Activated T-helper 2 cell treated with anti-CD3 and anti-CD28 coated beads, Interferon-gamma antibody, Interleukin-2, Interleukin-4, amounts not matched to agents 10 μg/mL and 5 μg/mL and 100 μg/mL, durations not matched to agents 14 hours and 24 hours and 36 hours (primary cell): ENCODE measurements around the gene ZNF860. TPM values are rescaled to one million over a fixed set of nuclear protein-coding genes. Genes with fewer than 3 reads are reported as not detected.
"Not testable (repeated sequence)": the region's sequence is repeated elsewhere in the genome, so short reads cannot be mapped to it uniquely, and the experiment has no call there.

Experiments
- DNase-seq: peaks from one replicate; pipeline ENCODE4 v3.0.0; 2021; ENCODE audit warnings: low spot score
- H3K27ac Mint-ChIP-seq: one replicate; pipeline ENCODE4 v1.8.0; 2021; ENCODE audit warnings: mixed read lengths
- H3K27me3 Mint-ChIP-seq: one replicate; pipeline ENCODE4 v1.8.0; 2021; ENCODE audit warnings: low read depth, mixed read lengths
- H3K36me3 Mint-ChIP-seq: one replicate; pipeline ENCODE4 v1.8.0; 2021; ENCODE audit warnings: low read depth, mixed read lengths
- H3K4me1 Mint-ChIP-seq: one replicate; pipeline ENCODE4 v1.8.0; 2021; ENCODE audit warnings: low read depth, mixed read lengths
- H3K4me3 Mint-ChIP-seq: one replicate; pipeline ENCODE4 v1.8.0; 2021; ENCODE audit warnings: low read depth, mild to moderate bottlenecking, moderate library complexity, mixed read lengths
- H3K9me3 Mint-ChIP-seq: one replicate; pipeline ENCODE4 v1.8.0; 2021; ENCODE audit warnings: mixed read lengths
- intact Hi-C: fragments of 100-400 bp; cut with micrococcal nuclease; formaldehyde crosslinking; loops from one replicate; pipeline ENCODE4 v1.15.1; 2023
- total RNA-seq: library from RNA; stranded (reverse); gene quantifications from 2 replicates; pipeline ENCODE4 v1.2.3, GENCODE V29; 2022

Gene ZNF860
- total RNA-seq, 1 donor from 2014 or later: 2.0 TPM

GRCh38 chr3:31984321-31984720 lies 2.8 kb downstream of the ZNF860 start:
- Mint-ChIP-seq H3K9me3 (peaks cover 7% of the 10 kb centered on the region), H3K27me3 (peaks cover 24% of the 10 kb centered on the region), H3K4me1 (peaks cover 11% of the 10 kb centered on the region), H3K27ac (no peak overlapping the region), H3K36me3 (peaks cover 7% of the 10 kb centered on the region), H3K4me3 (no peak overlapping the region)
- intact Hi-C loops: loop anchor here (10.0 kb wide), 1 partner anchor 130 kb away; no protein-coding TSS in a partner anchor
- DNase-seq: no peak

GRCh38 chr3:31985831-31986230 lies 4.3 kb downstream of the ZNF860 start:
- Mint-ChIP-seq H3K27ac (no peak overlapping the region), H3K36me3 (peaks cover 3% of the 10 kb centered on the region), H3K9me3 (peaks cover 7% of the 10 kb centered on the region), H3K4me3 (no peak overlapping the region), H3K4me1 (peaks cover 6% of the 10 kb centered on the region), H3K27me3 (peaks cover 20% of the 10 kb centered on the region)
- DNase-seq: no peak
- intact Hi-C loops: loop anchor here (10.0 kb wide), 1 partner anchor 129 kb away; no protein-coding TSS in a partner anchor

GRCh38 chr3:31988271-31988670 lies 6.7 kb downstream of the ZNF860 start:
- Mint-ChIP-seq H3K27me3 (peaks cover 2% of the 10 kb centered on the region), H3K9me3 (peaks cover 14% of the 10 kb centered on the region), H3K4me1 (no peaks in the 10 kb centered on the region), H3K36me3 (peaks cover 3% of the 10 kb centered on the region), H3K4me3 (no peak overlapping the region), H3K27ac (no peak overlapping the region)
- intact Hi-C loops: loop anchor here (10.0 kb wide), 1 partner anchor 127 kb away; no protein-coding TSS in a partner anchor
- no peak for DNase-seq

GRCh38 chr3:31992995-31993394 lies 11.4 kb downstream of the ZNF860 start:
- DNase-seq, H3K27me3 Mint-ChIP-seq, intact Hi-C loops, H3K27ac Mint-ChIP-seq, H3K4me3 Mint-ChIP-seq: not testable (repeated sequence)
- Mint-ChIP-seq H3K36me3 (peaks cover 21% of the 10 kb centered on the region), H3K4me1 (peaks cover 16% of the 10 kb centered on the region), H3K9me3 (peaks cover 37% of the 10 kb centered on the region)

- Mint-ChIP-seq H3K36me3 (peaks cover 22% of the 10 kb centered on the region), H3K27ac (no peak overlapping the region), H3K27me3 (no peaks in the 10 kb centered on the region), H3K4me1 (peaks cover 20% of the 10 kb centered on the region), H3K4me3 (no peak overlapping the region), H3K9me3 (peaks cover 41% of the 10 kb centered on the region)
- intact Hi-C loops: no loop called here
- DNase-seq: no peak
These were observed 12.3 kb downstream of the ZNF860 start for GRCh38 chr3:31993843-31994242.

- H3K27ac Mint-ChIP-seq, H3K4me3 Mint-ChIP-seq, intact Hi-C loops, DNase-seq, H3K27me3 Mint-ChIP-seq: not testable (repeated sequence)
- Mint-ChIP-seq H3K36me3 (peaks cover 24% of the 10 kb centered on the region), H3K9me3 (peaks cover 43% of the 10 kb centered on the region), H3K4me1 (peaks cover 27% of the 10 kb centered on the region)
These were observed 13.5 kb downstream of the ZNF860 start for GRCh38 chr3:31995026-31995425.

GRCh38 chr3:31996195-31996594 lies 14.6 kb downstream of the ZNF860 start:
- Mint-ChIP-seq H3K27ac (peak overlapping the region; percentile 42), H3K27me3 (no peaks in the 10 kb centered on the region), H3K4me3 (no peak overlapping the region), H3K4me1 (peaks cover 34% of the 10 kb centered on the region), H3K36me3 (peaks cover 24% of the 10 kb centered on the region), H3K9me3 (peaks cover 43% of the 10 kb centered on the region)
- DNase-seq: no peak
- intact Hi-C loops: loop anchor here (1.0 kb wide), 1 partner anchor 17 kb away; no protein-coding TSS in a partner anchor

- H3K9me3 Mint-ChIP-seq: peaks cover 40% of the 10 kb centered on the region
- peaks cover 34% of the 10 kb centered on the region for H3K4me1 Mint-ChIP-seq
- H3K4me3 Mint-ChIP-seq: no peak overlapping the region
- DNase-seq: no peak
- H3K27ac Mint-ChIP-seq: no peak overlapping the region
- H3K36me3 Mint-ChIP-seq: peaks cover 24% of the 10 kb centered on the region
- intact Hi-C loops: no loop called here
- H3K27me3 Mint-ChIP-seq: no peaks in the 10 kb centered on the region
These were observed 15.9 kb downstream of the ZNF860 start for GRCh38 chr3:31997500-31997899.

- Mint-ChIP-seq H3K27me3 (peaks cover 10% of the 10 kb centered on the region), H3K4me3 (no peak overlapping the region), H3K9me3 (peaks cover 20% of the 10 kb centered on the region), H3K36me3 (peaks cover 10% of the 10 kb centered on the region), H3K27ac (no peak overlapping the region), H3K4me1 (peaks cover 28% of the 10 kb centered on the region)
- DNase-seq: no peak
- intact Hi-C loops: no loop called here
These were observed 18.4 kb downstream of the ZNF860 start for GRCh38 chr3:31999907-32000439.

GRCh38 chr3:32000877-32001276 lies 19.3 kb downstream of the ZNF860 start:
- peaks cover 12% of the 10 kb centered on the region for H3K27me3 Mint-ChIP-seq
- H3K27ac Mint-ChIP-seq: no peak overlapping the region
- intact Hi-C loops: no loop called here
- peaks cover 25% of the 10 kb centered on the region for H3K4me1 Mint-ChIP-seq
- H3K36me3 Mint-ChIP-seq: peaks cover 8% of the 10 kb centered on the region
- H3K4me3 Mint-ChIP-seq: no peak overlapping the region
- DNase-seq: no peak
- H3K9me3 Mint-ChIP-seq: peaks cover 13% of the 10 kb centered on the region

GRCh38 chr3:32002561-32003368 lies 21.2 kb downstream of the ZNF860 start:
- no peak overlapping the region for H3K4me3 Mint-ChIP-seq
- peaks cover 15% of the 10 kb centered on the region for H3K27me3 Mint-ChIP-seq
- no peak for DNase-seq
- intact Hi-C loops: no loop called here
- H3K9me3 Mint-ChIP-seq: peaks cover 6% of the 10 kb centered on the region
- H3K4me1 Mint-ChIP-seq: peaks cover 20% of the 10 kb centered on the region
- no peak overlapping the region for H3K27ac Mint-ChIP-seq
- peaks cover 6% of the 10 kb centered on the region for H3K36me3 Mint-ChIP-seq

- no peak for DNase-seq
- Mint-ChIP-seq H3K4me1 (peaks cover 20% of the 10 kb centered on the region), H3K27ac (no peak overlapping the region), H3K4me3 (no peak overlapping the region), H3K9me3 (peaks cover 6% of the 10 kb centered on the region), H3K27me3 (peaks cover 15% of the 10 kb centered on the region), H3K36me3 (peaks cover 6% of the 10 kb centered on the region)
- intact Hi-C loops: no loop called here
These were observed 21.8 kb downstream of the ZNF860 start for GRCh38 chr3:32003380-32003779.

- Mint-ChIP-seq H3K9me3 (no peaks in the 10 kb centered on the region), H3K4me1 (peaks cover 14% of the 10 kb centered on the region), H3K36me3 (no peaks in the 10 kb centered on the region), H3K27me3 (peaks cover 15% of the 10 kb centered on the region), H3K4me3 (no peak overlapping the region), H3K27ac (no peak overlapping the region)
- DNase-seq: no peak
- intact Hi-C loops: no loop called here
These were observed 22.7 kb downstream of the ZNF860 start for GRCh38 chr3:32004113-32004765.
